SK-N-SH (cell line): ENCODE results near the gene CDCP2. TPM values are rescaled to one million over a fixed set of nuclear protein-coding genes. Genes with fewer than 3 reads are reported as not detected.

Experiments used
- CTCF ChIA-PET: fragments of 300-600, 350-600 bp; formaldehyde crosslinking; extraction: SDS; loops from one replicate; lab custom pipeline; 2021; lab: Yijun Ruan, JAX
- POLR2A ChIA-PET: fragments of 350-600 bp; sonication (Branson Sonifier 250); formaldehyde crosslinking; extraction: SDS; loops from one replicate; lab custom pipeline; 2020; ENCODE audit warnings: antibody characterized with exemption, inconsistent platforms; lab: Yijun Ruan, JAX
- DNase-seq: peaks from one replicate; pipeline ENCODE4 v3.0.0; 2012
- H2AFZ ChIP-seq: fragments of 200-600 bp; sonication (generic); 2 replicates; pipeline ENCODE4 v1.8.1; 2016; ENCODE audit warnings: antibody characterized with exemption, mild to moderate bottlenecking, low read depth
- H3F3A ChIP-seq: fragments of 200-600 bp; sonication (generic); replicated peaks from 2 replicates; pipeline ENCODE3; 2016; ENCODE audit warnings: antibody characterized with exemption, mild to moderate bottlenecking; ENCODE audit not compliant: insufficient read depth
- H3K27ac ChIP-seq, 2 experiments: fragments of 200-500 bp in 1 of 2; fragments of 200-600 bp in 1 of 2; sonication (Bioruptor generic) in 1 of 2; sonication (generic), shearing (Covaris generic) in 1 of 2; 2 replicates each; pipeline versions ENCODE4 v1.5.1 to v1.6.1; 2014 to 2016; ENCODE audit warnings: low read depth in 2 of 2, inconsistent platforms in 1 of 2, low read length in 1 of 2, mild to moderate bottlenecking in 1 of 2, mixed read lengths in 1 of 2
- H3K27me3 ChIP-seq: fragments of 200-600 bp; sonication (generic), shearing (Covaris generic); 2 replicates; pipeline ENCODE4 v1.6.1; 2016; ENCODE audit warnings: mixed run types; ENCODE audit not compliant: insufficient read depth
- H3K36me3 ChIP-seq, 2 experiments: fragments of 200-500 bp in 1 of 2; fragments of 200-600 bp in 1 of 2; sonication (Bioruptor generic) in 1 of 2; sonication (generic) in 1 of 2; replicated peaks in 1 of 2; 2 replicates each; pipeline versions ENCODE3 to v1.5.1; 2014 to 2016; ENCODE audit warnings: low read length in 1 of 2, mild to moderate bottlenecking in 1 of 2; ENCODE audit not compliant: insufficient read depth in 2 of 2, control insufficient read depth in 1 of 2
- H3K4me1 ChIP-seq, 2 experiments: fragments of 200-500 bp in 1 of 2; fragments of 200-600 bp in 1 of 2; sonication (Bioruptor generic) in 1 of 2; sonication (generic), shearing (Covaris generic) in 1 of 2; 2 replicates each; pipeline versions ENCODE4 v1.5.1 to v1.6.1; 2014 to 2016; ENCODE audit warnings: low read depth in 1 of 2, low read length in 1 of 2, mixed run types in 1 of 2; ENCODE audit not compliant: insufficient read depth in 2 of 2, control insufficient read depth in 1 of 2
- H3K4me2 ChIP-seq: fragments of 200-600 bp; sonication (generic), shearing (Covaris generic); 2 replicates; pipeline ENCODE4 v1.6.1; 2017; ENCODE audit warnings: mixed run types
- H3K4me3 ChIP-seq, 2 experiments: fragments of 200-500 bp in 1 of 2; fragments of 200-600 bp in 1 of 2; sonication (Bioruptor generic) in 1 of 2; sonication (generic), shearing (Covaris generic) in 1 of 2; 2 replicates each; pipeline versions ENCODE4 v1.5.1 to v1.8.1; 2014 to 2016; ENCODE audit warnings: low read depth in 2 of 2, inconsistent platforms in 1 of 2, low read length in 1 of 2, mild to moderate bottlenecking in 1 of 2, mixed read lengths in 1 of 2, moderate library complexity in 1 of 2
- H3K79me2 ChIP-seq: fragments of 200-600 bp; sonication (generic); 2 replicates; pipeline ENCODE4 v1.8.1; 2017; ENCODE audit warnings: mild to moderate bottlenecking; ENCODE audit not compliant: insufficient read depth
- H3K9ac ChIP-seq: fragments of 200-600 bp; sonication (generic); 2 replicates; pipeline ENCODE4 v1.6.1; 2017; ENCODE audit warnings: mixed run types
- H3K9me2 ChIP-seq: fragments of 200-600 bp; sonication (generic); 2 replicates; pipeline ENCODE4 v1.6.1; 2017; ENCODE audit warnings: mixed run types
- H3K9me3 ChIP-seq: fragments of 200-600 bp; sonication (generic); 2 replicates; pipeline ENCODE4 v1.6.1; 2017; ENCODE audit warnings: mixed run types, mild to moderate bottlenecking, moderate library complexity
- H4K20me1 ChIP-seq: fragments of 200-600 bp; sonication (generic); 2 replicates; pipeline ENCODE4 v1.6.1; 2017; ENCODE audit warnings: mild to moderate bottlenecking, mixed run types; ENCODE audit not compliant: insufficient read depth
- FOSL2 ChIP-seq: IDR thresholded peaks from 2 replicates; pipeline ENCODE4 v1.4.0; 2012; ENCODE audit warnings: low read depth, mild to moderate bottlenecking, moderate library complexity, borderline replicate concordance
- FOXM1 ChIP-seq: IDR thresholded peaks from 2 replicates; pipeline ENCODE4 v1.4.0; 2012; ENCODE audit warnings: low read depth, mild to moderate bottlenecking
- GABPA ChIP-seq: IDR thresholded peaks from 2 replicates; pipeline ENCODE4 v1.4.0; 2012; ENCODE audit warnings: low read depth, mild to moderate bottlenecking
- MEF2A ChIP-seq: IDR thresholded peaks from 2 replicates; pipeline ENCODE4 v1.4.0; 2012; ENCODE audit warnings: low read depth, borderline replicate concordance
- MXI1 ChIP-seq: IDR thresholded peaks from 2 replicates; pipeline ENCODE4 v1.6.1; 2012; ENCODE audit warnings: mild to moderate bottlenecking, low read depth, low read length, improper control_type of control experiment
- NFIC ChIP-seq: IDR thresholded peaks from 2 replicates; pipeline ENCODE4 v1.4.0; 2012; ENCODE audit warnings: borderline replicate concordance
- NRF1 ChIP-seq: IDR thresholded peaks from 2 replicates; pipeline ENCODE4 v1.6.1; 2012; ENCODE audit warnings: low read depth, mild to moderate bottlenecking, low read length
- SIN3A ChIP-seq: IDR thresholded peaks from 2 replicates; pipeline ENCODE4 v1.6.1; 2012; ENCODE audit warnings: low read depth, mild to moderate bottlenecking, low read length, moderate library complexity, borderline replicate concordance
- YY1 ChIP-seq: IDR thresholded peaks from 2 replicates; pipeline ENCODE4 v1.4.0; 2012; ENCODE audit warnings: low read depth, mild to moderate bottlenecking
- WGBS: methylation state at CpG from one replicate; pipeline ENCODE4 v1.1.6; 2017; ENCODE audit warnings: low lambda C conversion rate; 5-methylcytosine and 5-hydroxymethylcytosine counted together
- polyA plus RNA-seq, 3 experiments: library from polyadenylated mRNA; depleted of rRNA; stranded (reverse); fragments of >200 nt; gene quantifications; 2 replicates each; pipeline ENCODE4 v1.2.3, GENCODE V29; 2012
- TF ChIP-seq, protein P1 (sequence below): IDR thresholded peaks from 2 replicates; pipeline ENCODE4 v1.4.0; 2012; ENCODE audit warnings: low read depth
- TF ChIP-seq, protein P2 (sequence below): IDR thresholded peaks from 2 replicates; pipeline ENCODE4 v1.4.0; 2012; ENCODE audit warnings: low read depth, borderline replicate concordance
- TF ChIP-seq, protein P3 (sequence below): IDR thresholded peaks from 2 replicates; pipeline ENCODE4; 2012
- TF ChIP-seq, protein P4 (sequence below): fragments of 150-350 bp; IDR thresholded peaks from 2 replicates; pipeline ENCODE4 v1.6.1; 2016; ENCODE audit warnings: mild to moderate bottlenecking, low read depth, low read length
- TF ChIP-seq, protein P5 (sequence below): fragments of 200-600 bp; sonication (generic); IDR thresholded peaks from 2 replicates; pipeline ENCODE4 v1.6.1; 2017; ENCODE audit warnings: antibody characterized with exemption, mild to moderate bottlenecking, moderate library complexity

The CDCP2 gene
- polyA plus RNA-seq, 1 of the 3 experiments (the other 2 are of a cell fraction), result not detected

DNA sequence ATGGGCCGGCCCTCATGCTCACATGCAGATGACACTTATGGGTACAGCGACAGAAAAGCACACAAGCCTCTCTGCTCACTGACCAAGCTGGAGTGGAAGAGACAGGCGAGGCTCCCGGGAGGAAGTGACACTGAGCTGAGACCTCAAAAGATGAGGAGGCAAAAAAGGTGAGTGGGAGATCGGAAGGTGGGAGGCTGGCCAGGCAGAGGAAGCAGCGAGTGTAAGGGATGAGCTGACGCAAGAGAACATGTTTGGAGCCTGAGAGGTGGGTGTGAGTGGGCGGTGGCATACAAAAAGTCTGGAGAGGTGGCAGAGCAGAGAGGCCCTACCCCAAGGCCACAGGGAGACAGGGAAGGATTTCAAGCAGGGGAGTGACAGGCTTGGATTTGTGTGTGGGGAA, 18.2 kb upstream of the CDCP2 start:
- no peaks in the 10 kb centered on the region for H3K9me3 ChIP-seq
- no peaks in the 10 kb centered on the region; a peak in 1 of 4 replicates for H3K4me1 ChIP-seq
- H3K36me3 ChIP-seq, result no peaks in the 10 kb centered on the region
- 93% methylated on average over 8 of the region's 8 CpGs for WGBS
- no peak overlapping the region for H3K4me3 ChIP-seq
- POLR2A ChIA-PET, result no interaction called here
- no peaks in the 10 kb centered on the region for H3K9me2 ChIP-seq
- H4K20me1 ChIP-seq, result no peaks in the 10 kb centered on the region
- no peak for TF ChIP-seq MXI1
- TF ChIP-seq SIN3A, result no peak
- TF ChIP-seq, protein P1, sequence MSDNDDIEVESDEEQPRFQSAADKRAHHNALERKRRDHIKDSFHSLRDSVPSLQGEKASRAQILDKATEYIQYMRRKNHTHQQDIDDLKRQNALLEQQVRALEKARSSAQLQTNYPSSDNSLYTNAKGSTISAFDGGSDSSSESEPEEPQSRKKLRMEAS, result no peak
- TF ChIP-seq NRF1, result no peak
- TF ChIP-seq GABPA, result no peak
- TF ChIP-seq, protein P2, sequence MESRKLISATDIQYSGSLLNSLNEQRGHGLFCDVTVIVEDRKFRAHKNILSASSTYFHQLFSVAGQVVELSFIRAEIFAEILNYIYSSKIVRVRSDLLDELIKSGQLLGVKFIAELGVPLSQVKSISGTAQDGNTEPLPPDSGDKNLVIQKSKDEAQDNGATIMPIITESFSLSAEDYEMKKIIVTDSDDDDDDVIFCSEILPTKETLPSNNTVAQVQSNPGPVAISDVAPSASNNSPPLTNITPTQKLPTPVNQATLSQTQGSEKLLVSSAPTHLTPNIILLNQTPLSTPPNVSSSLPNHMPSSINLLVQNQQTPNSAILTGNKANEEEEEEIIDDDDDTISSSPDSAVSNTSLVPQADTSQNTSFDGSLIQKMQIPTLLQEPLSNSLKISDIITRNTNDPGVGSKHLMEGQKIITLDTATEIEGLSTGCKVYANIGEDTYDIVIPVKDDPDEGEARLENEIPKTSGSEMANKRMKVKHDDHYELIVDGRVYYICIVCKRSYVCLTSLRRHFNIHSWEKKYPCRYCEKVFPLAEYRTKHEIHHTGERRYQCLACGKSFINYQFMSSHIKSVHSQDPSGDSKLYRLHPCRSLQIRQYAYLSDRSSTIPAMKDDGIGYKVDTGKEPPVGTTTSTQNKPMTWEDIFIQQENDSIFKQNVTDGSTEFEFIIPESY, result no peak
- no peak for TF ChIP-seq FOXM1
- TF ChIP-seq, protein P3, sequence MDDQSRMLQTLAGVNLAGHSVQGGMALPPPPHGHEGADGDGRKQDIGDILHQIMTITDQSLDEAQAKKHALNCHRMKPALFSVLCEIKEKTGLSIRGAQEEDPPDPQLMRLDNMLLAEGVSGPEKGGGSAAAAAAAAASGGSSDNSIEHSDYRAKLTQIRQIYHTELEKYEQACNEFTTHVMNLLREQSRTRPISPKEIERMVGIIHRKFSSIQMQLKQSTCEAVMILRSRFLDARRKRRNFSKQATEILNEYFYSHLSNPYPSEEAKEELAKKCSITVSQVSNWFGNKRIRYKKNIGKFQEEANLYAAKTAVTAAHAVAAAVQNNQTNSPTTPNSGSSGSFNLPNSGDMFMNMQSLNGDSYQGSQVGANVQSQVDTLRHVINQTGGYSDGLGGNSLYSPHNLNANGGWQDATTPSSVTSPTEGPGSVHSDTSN, result no peak
- TF ChIP-seq YY1, result no peak
- TF ChIP-seq, protein P4, sequence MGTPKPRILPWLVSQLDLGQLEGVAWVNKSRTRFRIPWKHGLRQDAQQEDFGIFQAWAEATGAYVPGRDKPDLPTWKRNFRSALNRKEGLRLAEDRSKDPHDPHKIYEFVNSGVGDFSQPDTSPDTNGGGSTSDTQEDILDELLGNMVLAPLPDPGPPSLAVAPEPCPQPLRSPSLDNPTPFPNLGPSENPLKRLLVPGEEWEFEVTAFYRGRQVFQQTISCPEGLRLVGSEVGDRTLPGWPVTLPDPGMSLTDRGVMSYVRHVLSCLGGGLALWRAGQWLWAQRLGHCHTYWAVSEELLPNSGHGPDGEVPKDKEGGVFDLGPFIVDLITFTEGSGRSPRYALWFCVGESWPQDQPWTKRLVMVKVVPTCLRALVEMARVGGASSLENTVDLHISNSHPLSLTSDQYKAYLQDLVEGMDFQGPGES, result no peak
- no peak for TF ChIP-seq FOSL2
- TF ChIP-seq, protein P5, sequence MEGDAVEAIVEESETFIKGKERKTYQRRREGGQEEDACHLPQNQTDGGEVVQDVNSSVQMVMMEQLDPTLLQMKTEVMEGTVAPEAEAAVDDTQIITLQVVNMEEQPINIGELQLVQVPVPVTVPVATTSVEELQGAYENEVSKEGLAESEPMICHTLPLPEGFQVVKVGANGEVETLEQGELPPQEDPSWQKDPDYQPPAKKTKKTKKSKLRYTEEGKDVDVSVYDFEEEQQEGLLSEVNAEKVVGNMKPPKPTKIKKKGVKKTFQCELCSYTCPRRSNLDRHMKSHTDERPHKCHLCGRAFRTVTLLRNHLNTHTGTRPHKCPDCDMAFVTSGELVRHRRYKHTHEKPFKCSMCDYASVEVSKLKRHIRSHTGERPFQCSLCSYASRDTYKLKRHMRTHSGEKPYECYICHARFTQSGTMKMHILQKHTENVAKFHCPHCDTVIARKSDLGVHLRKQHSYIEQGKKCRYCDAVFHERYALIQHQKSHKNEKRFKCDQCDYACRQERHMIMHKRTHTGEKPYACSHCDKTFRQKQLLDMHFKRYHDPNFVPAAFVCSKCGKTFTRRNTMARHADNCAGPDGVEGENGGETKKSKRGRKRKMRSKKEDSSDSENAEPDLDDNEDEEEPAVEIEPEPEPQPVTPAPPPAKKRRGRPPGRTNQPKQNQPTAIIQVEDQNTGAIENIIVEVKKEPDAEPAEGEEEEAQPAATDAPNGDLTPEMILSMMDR, result no peak
- no peak for TF ChIP-seq NFIC
- no peak for TF ChIP-seq MEF2A
- H3K27ac ChIP-seq, result no peak overlapping the region
- no peak overlapping the region for H2AFZ ChIP-seq
- no peaks in the 10 kb centered on the region for H3F3A ChIP-seq
- H3K4me2 ChIP-seq, result no peak overlapping the region
- H3K9ac ChIP-seq, result no peak overlapping the region
- no peak for DNase-seq
- H3K27me3 ChIP-seq, result no peaks in the 10 kb centered on the region
- H3K79me2 ChIP-seq, result no peaks in the 10 kb centered on the region
- CTCF ChIA-PET, result interaction anchor here (0.6 kb wide), 1 partner anchor 231 kb away, joined by 4 read pairs; no protein-coding TSS in a partner anchor
